Suprapubic skin (tissue), 4 donors: ENCODE data around the gene PIK3R4.

ENCODE experiments used
- POLR2A ChIP-seq, 2 donors: fragments of 450-650 bp; IDR thresholded peaks; one replicate each; pipeline ENCODE4 v1.6.1; 2017; ENCODE audit warnings: antibody characterized with exemption in 2 of 2, mild to moderate bottlenecking in 2 of 2, moderate library complexity in 2 of 2
- POLR2AphosphoS5 ChIP-seq, 3 donors: sonication (generic); formaldehyde crosslinking; IDR thresholded peaks; one replicate each; pipeline ENCODE4 v1.6.1; 2017; ENCODE audit warnings: antibody characterized with exemption in 3 of 3
- TF ChIP-seq, protein P1 (sequence below), 2 donors: fragments of 200-600 bp in 1 of 2; fragments of 450-650 bp in 1 of 2; sonication (generic) in 1 of 2; IDR thresholded peaks; one replicate each; pipeline ENCODE4 v1.5.1; 2016 to 2019; ENCODE audit warnings: antibody characterized with exemption in 2 of 2, mild to moderate bottlenecking in 1 of 2, moderate library complexity in 1 of 2

DNA sequence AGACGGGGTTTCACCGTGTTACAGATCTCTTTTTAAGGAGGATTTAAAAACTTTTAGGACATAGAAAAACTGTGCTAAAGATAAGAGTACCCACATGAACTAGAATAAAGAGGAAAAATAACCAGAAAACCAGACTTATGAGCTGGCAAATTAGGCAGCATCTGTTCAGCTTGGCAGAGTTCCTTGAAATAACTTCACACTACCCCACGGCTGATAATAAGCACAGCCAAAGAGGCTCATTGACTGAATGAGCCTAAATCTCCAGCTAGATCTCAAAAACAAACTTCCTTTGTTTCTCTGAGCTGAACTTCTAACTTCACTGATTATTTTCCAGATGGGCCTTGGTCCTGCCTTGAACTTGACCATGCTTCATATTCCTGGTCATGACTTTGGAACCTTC, 26.7 kb upstream of the PIK3R4 start:
- TF ChIP-seq, protein P1, sequence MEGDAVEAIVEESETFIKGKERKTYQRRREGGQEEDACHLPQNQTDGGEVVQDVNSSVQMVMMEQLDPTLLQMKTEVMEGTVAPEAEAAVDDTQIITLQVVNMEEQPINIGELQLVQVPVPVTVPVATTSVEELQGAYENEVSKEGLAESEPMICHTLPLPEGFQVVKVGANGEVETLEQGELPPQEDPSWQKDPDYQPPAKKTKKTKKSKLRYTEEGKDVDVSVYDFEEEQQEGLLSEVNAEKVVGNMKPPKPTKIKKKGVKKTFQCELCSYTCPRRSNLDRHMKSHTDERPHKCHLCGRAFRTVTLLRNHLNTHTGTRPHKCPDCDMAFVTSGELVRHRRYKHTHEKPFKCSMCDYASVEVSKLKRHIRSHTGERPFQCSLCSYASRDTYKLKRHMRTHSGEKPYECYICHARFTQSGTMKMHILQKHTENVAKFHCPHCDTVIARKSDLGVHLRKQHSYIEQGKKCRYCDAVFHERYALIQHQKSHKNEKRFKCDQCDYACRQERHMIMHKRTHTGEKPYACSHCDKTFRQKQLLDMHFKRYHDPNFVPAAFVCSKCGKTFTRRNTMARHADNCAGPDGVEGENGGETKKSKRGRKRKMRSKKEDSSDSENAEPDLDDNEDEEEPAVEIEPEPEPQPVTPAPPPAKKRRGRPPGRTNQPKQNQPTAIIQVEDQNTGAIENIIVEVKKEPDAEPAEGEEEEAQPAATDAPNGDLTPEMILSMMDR (IDR thresholded peaks at IDR 0.05) = no peak
- no peak for TF ChIP-seq POLR2A (IDR thresholded peaks at IDR 0.05)
- TF ChIP-seq POLR2AphosphoS5 (IDR thresholded peaks at IDR 0.05) = no peak
